Effector memory CD4-positive, alpha-beta T cell (primary cell): ENCODE measurements around the gene HNRNPA1L2.
"Not testable (repeated sequence)": the region's sequence is repeated elsewhere in the genome, so short reads cannot be mapped to it uniquely, and the experiment has no call there.

ENCODE experiments used
- DNase-seq, 3 donors: peaks; one replicate each; pipeline ENCODE4 v3.0.0-alpha.2; 2020
- H3K27ac ChIP-seq: 2 replicates; pipeline ENCODE4 v1.7.0; 2013; ENCODE audit warnings: mild to moderate bottlenecking, low read length, moderate library complexity; ENCODE audit not compliant: insufficient read depth, poor library complexity, severe bottlenecking
- H3K27me3 ChIP-seq: replicated peaks from 2 replicates; pipeline ENCODE4 v1.7.0; 2013; ENCODE audit warnings: mild to moderate bottlenecking, low read length; ENCODE audit not compliant: insufficient read depth, control insufficient read depth, poor library complexity, severe bottlenecking
- H3K36me3 ChIP-seq: 2 replicates; pipeline ENCODE4 v1.7.0; 2013; ENCODE audit warnings: mild to moderate bottlenecking, low read length, moderate library complexity; ENCODE audit not compliant: control insufficient read depth, insufficient read depth
- H3K4me1 ChIP-seq: 2 replicates; pipeline ENCODE4 v1.7.0; 2013; ENCODE audit warnings: low read length, mild to moderate bottlenecking; ENCODE audit not compliant: control insufficient read depth, insufficient read depth, poor library complexity, severe bottlenecking
- H3K4me3 ChIP-seq: 2 replicates; pipeline ENCODE4 v1.7.0; 2013; ENCODE audit warnings: low read length, low read depth, mild to moderate bottlenecking; ENCODE audit not compliant: insufficient read depth, poor library complexity, severe bottlenecking
- H3K9me3 ChIP-seq: 2 replicates; pipeline ENCODE4 v1.7.0; 2013; ENCODE audit warnings: mild to moderate bottlenecking, low read length, moderate library complexity; ENCODE audit not compliant: control insufficient read depth
- total RNA-seq, 3 donors: gene quantifications; one replicate each; lab custom pipeline; 2026; lab: John Stamatoyannopoulos, UW

HNRNPA1L2 gene
- 0 reads per million in 3 donors for total RNA-seq

- no peak for DNase-seq
- no peaks in the 10 kb centered on the region for H3K9me3 ChIP-seq
- H3K27ac ChIP-seq = no peak within 1 kb of the TSS
- H3K36me3 ChIP-seq = peaks cover 31% of the 10 kb centered on the region
- H3K4me3 ChIP-seq = no peak within 1 kb of the TSS
- no peaks in the 10 kb centered on the region for H3K4me1 ChIP-seq
- H3K27me3 ChIP-seq = no peaks in the 10 kb centered on the region
These were observed at the start of gene HNRNPA1L2 for GRCh38 chr13:52642131-52642530. HNRNPA1L2 (plus strand) TSS chr13:52642431; CDS start chr13:52642493, 62 bp downstream.

- H3K27me3 ChIP-seq, H3K9me3 ChIP-seq, H3K27ac ChIP-seq, H3K36me3 ChIP-seq, H3K4me1 ChIP-seq, DNase-seq, H3K4me3 ChIP-seq: not testable (repeated sequence)
These were observed 49.1 kb upstream of the HNRNPA1L2 start for GRCh38 chr13:52593175-52593574.

GRCh38 chr13:52593812-52594211, 48.4 kb upstream of the HNRNPA1L2 start:
- H3K4me3 ChIP-seq, H3K36me3 ChIP-seq, H3K9me3 ChIP-seq, H3K4me1 ChIP-seq, H3K27ac ChIP-seq, DNase-seq, H3K27me3 ChIP-seq: not testable (repeated sequence)

GRCh38 chr13:52594295-52594694, 47.9 kb upstream of the HNRNPA1L2 start:
- H3K9me3 ChIP-seq, H3K4me1 ChIP-seq, H3K4me3 ChIP-seq, H3K27me3 ChIP-seq, H3K27ac ChIP-seq, H3K36me3 ChIP-seq, DNase-seq: not testable (repeated sequence)

- peaks cover 16% of the 10 kb centered on the region for H3K27me3 ChIP-seq
- H3K9me3 ChIP-seq = no peaks in the 10 kb centered on the region
- no peak for DNase-seq
- H3K36me3 ChIP-seq = no peaks in the 10 kb centered on the region
- peaks cover 7% of the 10 kb centered on the region for H3K4me1 ChIP-seq
- H3K4me3 ChIP-seq = no peak overlapping the region
- no peak overlapping the region for H3K27ac ChIP-seq
These were observed 44.6 kb upstream of the HNRNPA1L2 start for GRCh38 chr13:52597676-52598075.

GRCh38 chr13:52599037-52599847, 43.0 kb upstream of the HNRNPA1L2 start:
- Histone ChIP-seq H3K9me3 (no peaks in the 10 kb centered on the region), H3K27ac (no peak overlapping the region), H3K4me1 (peaks cover 7% of the 10 kb centered on the region), H3K4me3 (peak overlapping the region; percentile 50), H3K36me3 (no peaks in the 10 kb centered on the region), H3K27me3 (peaks cover 13% of the 10 kb centered on the region)
- no peak for DNase-seq

- Histone ChIP-seq H3K36me3 (no peaks in the 10 kb centered on the region), H3K9me3 (no peaks in the 10 kb centered on the region), H3K4me3 (peak overlapping the region; percentile 50), H3K27me3 (peaks cover 13% of the 10 kb centered on the region), H3K27ac (no peak overlapping the region), H3K4me1 (peaks cover 7% of the 10 kb centered on the region)
- DNase-seq = no peak
These were observed 42.2 kb upstream of the HNRNPA1L2 start for GRCh38 chr13:52599848-52600603.

- peaks cover 13% of the 10 kb centered on the region for H3K27me3 ChIP-seq
- H3K9me3 ChIP-seq = no peaks in the 10 kb centered on the region
- H3K4me3 ChIP-seq = no peak overlapping the region
- H3K36me3 ChIP-seq = no peaks in the 10 kb centered on the region
- H3K27ac ChIP-seq = no peak overlapping the region
- peaks cover 7% of the 10 kb centered on the region for H3K4me1 ChIP-seq
- DNase-seq = no peak
These were observed 41.6 kb upstream of the HNRNPA1L2 start for GRCh38 chr13:52600666-52601065.

- H3K27ac ChIP-seq, H3K4me3 ChIP-seq, H3K9me3 ChIP-seq, H3K36me3 ChIP-seq, DNase-seq, H3K4me1 ChIP-seq: not testable (repeated sequence)
- H3K27me3 ChIP-seq = peaks cover 13% of the 10 kb centered on the region
These were observed 38.9 kb upstream of the HNRNPA1L2 start for GRCh38 chr13:52603316-52603715.

GRCh38 chr13:52606126-52606525, 36.1 kb upstream of the HNRNPA1L2 start:
- not testable (repeated sequence) for H3K27me3 ChIP-seq, H3K36me3 ChIP-seq, H3K9me3 ChIP-seq, H3K4me3 ChIP-seq, H3K27ac ChIP-seq, H3K4me1 ChIP-seq, DNase-seq
